Fibroblast of pulmonary artery (primary cell): ENCODE data around the gene OR2T4.

ENCODE experiments used
- DNase-seq: peaks from one replicate; pipeline ENCODE4 v3.0.0-alpha.2; 2010; ENCODE audit warnings: low read depth
- H3K4me3 ChIP-seq: replicated peaks from 2 replicates; pipeline ENCODE4 v1.5.1; 2011; ENCODE audit warnings: low read depth, mild to moderate bottlenecking, control low read depth, low read length, moderate library complexity
- CTCF ChIP-seq: IDR thresholded peaks from 2 replicates; pipeline ENCODE4 v1.5.1; 2011; ENCODE audit warnings: mild to moderate bottlenecking, control low read depth, low read length, inconsistent platforms; ENCODE audit errors: missing control alignments

OR2T4 gene

GRCh38 chr1:248372394-248372793, 10.9 kb downstream of the OR2T4 start:
- no peak overlapping the region for H3K4me3 ChIP-seq
- DNase-seq = no peak
- TF ChIP-seq CTCF = no peak

- H3K4me3 ChIP-seq = no peak overlapping the region
- TF ChIP-seq CTCF = no peak
- DNase-seq = no peak
Measured at GRCh38 chr1:248373761-248374160, 12.3 kb downstream of the OR2T4 start.

- DNase-seq = no peak
- no peak for TF ChIP-seq CTCF
- no peak within 1 kb of the TSS for H3K4me3 ChIP-seq
Measured at GRCh38 chr1:248375446-248375845, 14.0 kb downstream of the OR2T4 start, which contains the start of gene OR2T6. TSS of gene OR2T6 (plus strand) at chr1:248375746. CDS start at chr1:248387609, 11,863 bp downstream.

- no peak for TF ChIP-seq CTCF
- H3K4me3 ChIP-seq = no peak overlapping the region
- no peak for DNase-seq
Measured at GRCh38 chr1:248376916-248377315, 15.5 kb downstream of the OR2T4 start.

GRCh38 chr1:248380854-248381253, 19.4 kb downstream of the OR2T4 start:
- DNase-seq = no peak
- H3K4me3 ChIP-seq = no peak overlapping the region
- TF ChIP-seq CTCF = no peak

GRCh38 chr1:248388426-248388825, 27.0 kb downstream of the OR2T4 start:
- no peak for TF ChIP-seq CTCF
- DNase-seq = no peak
- H3K4me3 ChIP-seq = no peak overlapping the region

GRCh38 chr1:248393050-248393449, 31.6 kb downstream of the OR2T4 start:
- DNase-seq = no peak
- H3K4me3 ChIP-seq = no peak overlapping the region
- TF ChIP-seq CTCF = no peak
